22Rv1 (cell line): Measurements from ENCODE around the gene LIPG.
"Not testable (repeated sequence)": the region's sequence is repeated elsewhere in the genome, so short reads cannot be mapped to it uniquely, and the experiment has no call there.

Source experiments
- H3K27ac ChIP-seq: fragments of 450-650 bp; 2 replicates; pipeline ENCODE4 v1.5.1; 2017
- ZFX ChIP-seq: fragments of 450-650 bp; IDR thresholded peaks from 2 replicates; pipeline ENCODE4 v1.6.1; 2017; ENCODE audit warnings: antibody characterized with exemption, borderline replicate concordance
- TF ChIP-seq, protein P1 (sequence below): fragments of 450-650 bp; IDR thresholded peaks from 2 replicates; pipeline ENCODE4 v1.5.1; 2017; ENCODE audit warnings: mild to moderate bottlenecking

The LIPG gene

DNA sequence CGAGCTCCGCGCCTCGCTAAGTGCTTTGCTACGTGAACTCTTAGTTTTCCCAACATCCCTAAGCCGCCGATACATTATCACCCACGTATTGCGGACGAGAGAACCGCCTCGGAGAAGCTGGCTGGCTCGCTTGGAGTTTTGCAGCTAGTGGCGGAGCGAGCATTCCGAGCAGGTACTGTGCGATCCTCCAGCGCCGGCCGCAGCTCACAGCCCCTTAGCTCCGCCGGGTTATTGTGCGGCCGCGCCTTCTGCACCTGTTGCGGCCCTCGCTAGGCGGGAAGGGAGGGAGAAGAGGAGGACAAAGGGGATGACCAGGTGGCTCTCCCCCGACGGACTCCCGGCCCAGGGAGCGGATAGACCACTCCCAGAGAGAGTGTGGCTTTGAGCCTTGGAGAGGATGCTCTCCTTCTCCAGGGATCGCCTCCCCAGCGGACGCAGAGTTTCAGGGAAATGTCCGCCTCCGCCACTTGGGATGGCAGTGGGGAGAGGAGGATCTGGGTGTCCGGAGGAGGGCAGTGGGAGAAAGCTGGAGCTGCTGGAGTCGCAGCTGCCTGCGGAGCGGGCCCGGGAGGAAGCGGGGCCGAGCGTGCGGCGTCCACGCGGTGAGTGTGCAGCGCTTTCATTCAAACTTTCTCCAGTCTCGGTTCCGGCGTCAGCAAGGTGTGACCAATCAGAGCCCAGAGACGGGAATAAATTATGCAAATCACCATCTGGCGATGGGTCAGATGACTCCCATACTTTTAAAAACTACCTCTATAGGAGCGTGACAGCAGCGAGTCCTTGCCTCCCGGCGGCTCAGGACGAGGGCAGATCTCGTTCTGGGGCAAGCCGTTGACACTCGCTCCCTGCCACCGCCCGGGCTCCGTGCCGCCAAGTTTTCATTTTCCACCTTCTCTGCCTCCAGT lies at the start of gene LIPG:
TSS of gene LIPG (plus strand) at position 769 of the 905 bp plus-strand sequence. CDS start 252 bp downstream, outside the sequence.
- peak within 1 kb of the TSS; percentile 74 for H3K27ac ChIP-seq
- TF ChIP-seq, protein P1, sequence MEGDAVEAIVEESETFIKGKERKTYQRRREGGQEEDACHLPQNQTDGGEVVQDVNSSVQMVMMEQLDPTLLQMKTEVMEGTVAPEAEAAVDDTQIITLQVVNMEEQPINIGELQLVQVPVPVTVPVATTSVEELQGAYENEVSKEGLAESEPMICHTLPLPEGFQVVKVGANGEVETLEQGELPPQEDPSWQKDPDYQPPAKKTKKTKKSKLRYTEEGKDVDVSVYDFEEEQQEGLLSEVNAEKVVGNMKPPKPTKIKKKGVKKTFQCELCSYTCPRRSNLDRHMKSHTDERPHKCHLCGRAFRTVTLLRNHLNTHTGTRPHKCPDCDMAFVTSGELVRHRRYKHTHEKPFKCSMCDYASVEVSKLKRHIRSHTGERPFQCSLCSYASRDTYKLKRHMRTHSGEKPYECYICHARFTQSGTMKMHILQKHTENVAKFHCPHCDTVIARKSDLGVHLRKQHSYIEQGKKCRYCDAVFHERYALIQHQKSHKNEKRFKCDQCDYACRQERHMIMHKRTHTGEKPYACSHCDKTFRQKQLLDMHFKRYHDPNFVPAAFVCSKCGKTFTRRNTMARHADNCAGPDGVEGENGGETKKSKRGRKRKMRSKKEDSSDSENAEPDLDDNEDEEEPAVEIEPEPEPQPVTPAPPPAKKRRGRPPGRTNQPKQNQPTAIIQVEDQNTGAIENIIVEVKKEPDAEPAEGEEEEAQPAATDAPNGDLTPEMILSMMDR = 0 out of 2 replicates have a peak, but pooled peaks have one; percentile 6
- TF ChIP-seq ZFX = no peak

DNA sequence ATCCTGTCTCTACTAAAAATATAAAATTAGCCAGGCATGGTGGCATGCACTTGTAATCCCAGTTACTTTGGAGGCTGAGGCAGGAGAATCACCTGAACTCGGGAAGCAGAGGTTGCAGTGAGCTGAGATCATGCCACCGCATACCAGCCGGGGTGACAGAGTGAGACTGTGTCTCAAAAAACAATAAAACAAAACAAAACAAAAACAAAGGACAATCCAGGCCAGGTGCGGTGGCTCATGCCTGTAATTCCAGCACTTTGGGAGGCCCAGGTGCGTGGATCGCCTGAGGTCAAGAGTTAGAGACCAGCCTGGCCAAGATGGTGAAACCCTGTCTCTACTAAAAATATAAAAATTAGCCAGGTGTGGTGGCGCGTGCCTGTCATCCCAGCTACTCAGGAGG lies 49.0 kb upstream of the LIPG start:
- not testable (repeated sequence) for H3K27ac ChIP-seq

DNA sequence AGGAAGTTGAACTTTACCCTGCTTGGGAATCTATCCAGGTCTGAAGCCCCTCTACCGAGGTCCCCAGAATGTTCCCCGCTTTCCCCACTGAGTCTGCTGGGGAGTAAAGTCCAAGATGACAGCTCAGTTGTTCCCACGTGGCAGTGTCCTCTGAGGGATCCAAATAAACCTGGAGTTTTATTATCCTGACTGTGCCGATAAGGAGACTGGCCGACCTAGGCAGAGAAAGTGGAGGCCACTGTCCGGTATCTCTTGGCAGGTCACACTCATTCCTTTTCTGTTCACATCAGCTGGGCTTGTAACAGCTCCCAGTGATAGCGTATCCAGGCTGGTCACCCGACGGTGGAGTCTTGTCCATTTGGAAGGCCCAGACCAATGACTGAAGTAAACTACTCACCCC lies 47.3 kb upstream of the LIPG start:
- TF ChIP-seq, protein P1 = no peak
- no peak for TF ChIP-seq ZFX
- no peak overlapping the region for H3K27ac ChIP-seq

DNA sequence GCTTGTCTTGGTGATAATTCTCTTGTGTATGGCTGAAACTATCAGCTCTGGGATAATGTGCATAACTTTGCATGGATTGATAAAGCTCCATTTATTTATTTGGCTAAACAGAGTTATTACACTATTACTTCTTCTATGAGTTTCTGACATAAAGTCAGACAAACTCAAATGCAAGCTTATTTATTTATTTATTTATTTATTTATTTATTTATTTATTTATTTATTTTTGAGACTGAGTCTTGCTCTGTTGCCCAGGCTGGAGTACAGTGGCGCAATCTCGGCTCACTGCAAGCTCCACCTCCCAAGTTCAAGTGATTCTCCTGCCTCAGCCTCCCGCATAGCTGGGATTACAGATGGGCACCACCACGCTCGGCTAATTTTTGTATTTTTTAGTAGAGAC lies 46.9 kb upstream of the LIPG start:
- not testable (repeated sequence) for H3K27ac ChIP-seq

DNA sequence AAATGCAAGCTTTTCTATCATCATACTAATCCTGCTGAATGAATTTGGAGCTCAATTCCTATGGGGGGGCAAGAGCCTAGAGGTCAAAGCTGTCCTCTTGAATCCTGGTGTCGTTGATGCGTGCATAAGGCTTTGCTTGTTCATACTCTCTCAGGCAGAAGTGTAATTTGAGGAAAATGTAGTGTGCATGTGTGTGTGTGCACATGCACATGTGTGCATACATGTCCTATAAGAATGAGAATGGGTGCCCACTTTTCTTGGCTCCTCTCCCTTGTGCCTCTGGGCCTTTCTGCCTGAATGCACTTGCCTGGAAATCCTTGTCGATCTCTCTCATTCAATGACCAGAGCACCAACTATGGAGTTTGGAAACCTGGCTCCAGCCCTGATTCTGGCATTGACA lies 46.3 kb upstream of the LIPG start:
- no peak overlapping the region for H3K27ac ChIP-seq
- TF ChIP-seq, protein P1 = no peak
- no peak for TF ChIP-seq ZFX

DNA sequence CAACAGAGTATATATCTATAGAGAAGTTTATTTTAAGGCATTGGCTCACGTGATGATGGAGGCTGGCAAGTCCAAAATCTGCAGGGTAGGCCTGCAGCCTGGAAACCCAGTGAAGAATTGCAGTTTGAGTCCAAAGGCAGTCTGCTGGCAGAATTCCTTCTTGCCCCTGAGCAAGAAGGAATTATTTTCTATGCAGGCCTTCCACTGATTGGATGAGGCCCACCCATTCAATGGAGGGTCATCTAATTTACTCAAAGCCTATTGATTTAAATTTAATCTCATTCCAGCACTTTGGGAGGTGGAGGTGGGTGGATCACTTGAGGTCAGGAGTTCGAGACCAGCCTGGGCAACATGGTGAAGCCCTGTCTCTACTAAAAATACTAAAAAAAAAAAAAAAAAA lies 44.4 kb upstream of the LIPG start:
- no peak for TF ChIP-seq ZFX
- TF ChIP-seq, protein P1 = no peak
- no peak overlapping the region for H3K27ac ChIP-seq

DNA sequence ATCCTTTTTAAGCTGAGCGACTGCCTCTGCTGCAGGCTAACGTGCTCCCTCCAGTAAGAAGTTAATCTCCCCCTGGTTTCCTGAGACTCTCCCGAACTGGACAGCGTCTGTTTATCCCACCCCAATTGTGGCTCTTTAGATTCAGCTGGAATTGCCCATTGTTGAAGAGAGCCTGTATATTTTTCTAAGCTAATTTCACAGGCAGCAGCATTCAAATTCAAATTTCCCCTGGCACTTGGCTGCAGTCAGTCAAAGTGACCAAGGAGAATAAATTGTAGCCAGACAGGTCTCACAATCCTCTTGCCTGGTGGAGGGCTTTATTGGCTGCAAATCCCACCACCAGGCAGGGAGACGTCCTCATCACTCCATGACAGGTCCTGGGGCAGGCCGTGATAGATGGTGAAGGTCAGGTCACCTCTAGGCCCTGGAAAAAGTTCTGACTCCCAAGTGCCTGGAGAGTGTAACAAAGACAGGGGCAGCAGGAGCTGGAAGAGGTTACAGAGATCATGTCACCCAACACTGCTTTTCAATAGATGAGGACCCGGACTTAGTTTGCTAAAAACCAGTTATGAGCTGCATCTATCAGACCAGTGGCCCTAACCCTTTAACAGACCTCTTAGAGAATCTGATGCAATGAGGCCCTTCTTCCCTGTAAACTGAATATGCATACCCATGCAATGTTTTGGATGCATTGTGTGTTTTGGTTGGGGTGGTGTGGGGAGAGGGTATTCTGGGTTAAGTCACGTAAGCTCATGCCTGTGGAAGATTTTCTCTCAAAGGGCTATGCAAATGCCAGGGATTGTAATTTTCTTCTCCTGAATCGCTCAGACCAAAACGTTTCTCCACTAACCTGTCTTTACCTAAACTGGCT lies 42.5 kb upstream of the LIPG start:
- H3K27ac ChIP-seq = no peak overlapping the region
- TF ChIP-seq, protein P1 = no peak
- no peak for TF ChIP-seq ZFX

DNA sequence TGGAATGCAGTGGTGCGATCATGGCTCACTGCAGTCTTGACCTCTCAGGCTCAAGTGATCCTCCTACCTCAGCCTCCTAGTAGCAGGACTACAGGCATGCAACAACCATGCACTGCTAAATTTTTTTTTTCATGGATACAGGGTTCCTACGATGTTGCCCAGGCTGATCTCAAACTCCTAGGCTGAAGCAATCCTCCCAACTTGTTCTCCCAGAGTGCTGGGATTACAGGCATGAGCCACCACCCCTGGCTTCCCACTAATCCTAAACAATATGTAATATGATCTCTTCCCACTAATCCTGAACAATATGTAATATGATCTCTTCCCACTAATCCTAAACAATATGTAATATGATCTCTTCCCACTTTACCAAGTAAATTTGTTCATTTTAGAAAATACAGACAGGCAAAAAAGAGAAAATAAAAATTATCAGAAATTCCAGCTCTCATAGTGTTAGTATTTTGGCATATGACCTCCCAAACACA lies 41.2 kb upstream of the LIPG start:
- TF ChIP-seq, protein P1 = no peak
- no peak for TF ChIP-seq ZFX

More for the DNA sequence above, 41.2 kb upstream of the LIPG start:
- peak overlapping the region; percentile 35 for H3K27ac ChIP-seq
